ENCODE data around the gene CHURC1. TPM values are rescaled to one million over a fixed set of nuclear protein-coding genes. Genes with fewer than 3 reads are reported as not detected.

The CHURC1 gene
- total RNA-seq, 1 experiment from 2014 or later, result 52.6 TPM

GRCh38 chr14:64952598-64953309 lies 38.5 kb downstream of the CHURC1 start:
- intact Hi-C loops (cut with micrococcal nuclease; ENCODE audit: unreplicated experiment), result no loop called here
- Histone ChIP-seq H3K4me3 (ENCODE audit: low read depth, low read length) (no peak overlapping the region), H3K4me1 (no peaks in the 10 kb centered on the region), H3K9me3 (no peaks in the 10 kb centered on the region), H3K27me3 (replicated peaks; ENCODE audit: control insufficient read depth, insufficient read depth, low read length) (no peaks in the 10 kb centered on the region), H3K36me3 (ENCODE audit: control insufficient read depth, insufficient read depth, low read length) (no peaks in the 10 kb centered on the region)
- ChIA-PET CTCF (interaction anchor here (1.0 kb wide), 1 partner anchor 14 kb away, joined by 3 read pairs; no protein-coding TSS in a partner anchor), POLR2A (no interaction called here)
- DNase-seq, result no peak
- no TSS peak for BruUV-seq (replicated peaks)
- Mint-ChIP-seq H3K4me3 (ENCODE audit: unreplicated experiment) (no peak overlapping the region), H3K4me1 (ENCODE audit: low read depth, unreplicated experiment) (no peaks in the 10 kb centered on the region), H3K36me3 (ENCODE audit: insufficient read depth, unreplicated experiment) (peaks cover 53% of the 10 kb centered on the region), H3K27ac (ENCODE audit: unreplicated experiment) (no peak overlapping the region), H3K27me3 (ENCODE audit: insufficient read depth, unreplicated experiment) (no peaks in the 10 kb centered on the region), H3K9me3 (ENCODE audit: unreplicated experiment) (no peaks in the 10 kb centered on the region)
- TF ChIP-seq CTCF (IDR thresholded peaks at IDR 0.05; ENCODE audit: insufficient read depth in 1 of 2, low read depth in 1 of 2, low read length in 1 of 2, severe bottlenecking in 1 of 2, unreplicated experiment in 1 of 2), result no peak

GRCh38 chr14:64953310-64953654 lies 39.0 kb downstream of the CHURC1 start:
- intact Hi-C loops (cut with micrococcal nuclease; ENCODE audit: unreplicated experiment), result no loop called here
- H3K36me3 ChIP-seq (ENCODE audit: control insufficient read depth, insufficient read depth, low read length), result no peaks in the 10 kb centered on the region
- no peak for TF ChIP-seq CTCF (IDR thresholded peaks at IDR 0.05; ENCODE audit: insufficient read depth in 1 of 2, low read depth in 1 of 2, low read length in 1 of 2, severe bottlenecking in 1 of 2, unreplicated experiment in 1 of 2)
- H3K4me1 ChIP-seq, result no peaks in the 10 kb centered on the region
- Mint-ChIP-seq H3K27me3 (ENCODE audit: insufficient read depth, unreplicated experiment) (no peaks in the 10 kb centered on the region), H3K27ac (ENCODE audit: unreplicated experiment) (no peak overlapping the region), H3K9me3 (ENCODE audit: unreplicated experiment) (no peaks in the 10 kb centered on the region), H3K4me3 (ENCODE audit: unreplicated experiment) (no peak overlapping the region), H3K4me1 (ENCODE audit: low read depth, unreplicated experiment) (no peaks in the 10 kb centered on the region), H3K36me3 (ENCODE audit: insufficient read depth, unreplicated experiment) (peaks cover 48% of the 10 kb centered on the region)
- H3K4me3 ChIP-seq (ENCODE audit: low read depth, low read length), result no peak overlapping the region
- no TSS peak for BruUV-seq (replicated peaks)
- no peak for DNase-seq
- no peaks in the 10 kb centered on the region for H3K27me3 ChIP-seq (replicated peaks; ENCODE audit: control insufficient read depth, insufficient read depth, low read length)
- no peaks in the 10 kb centered on the region for H3K9me3 ChIP-seq
- ChIA-PET CTCF (interaction anchor here (1.0 kb wide), 1 partner anchor 14 kb away, joined by 3 read pairs; no protein-coding TSS in a partner anchor), POLR2A (no interaction called here)

GRCh38 chr14:64953661-64954060 lies 39.4 kb downstream of the CHURC1 start:
- H3K4me3 Mint-ChIP-seq (ENCODE audit: unreplicated experiment), result no peak overlapping the region
- no peak for TF ChIP-seq CTCF (IDR thresholded peaks at IDR 0.05; ENCODE audit: insufficient read depth in 1 of 2, low read depth in 1 of 2, low read length in 1 of 2, severe bottlenecking in 1 of 2, unreplicated experiment in 1 of 2)
- H3K4me1 Mint-ChIP-seq (ENCODE audit: low read depth, unreplicated experiment), result no peaks in the 10 kb centered on the region
- H3K27me3 Mint-ChIP-seq (ENCODE audit: insufficient read depth, unreplicated experiment), result no peaks in the 10 kb centered on the region
- no peaks in the 10 kb centered on the region for H3K4me1 ChIP-seq
- H3K36me3 Mint-ChIP-seq (ENCODE audit: insufficient read depth, unreplicated experiment), result peaks cover 44% of the 10 kb centered on the region
- no peak overlapping the region for H3K27ac Mint-ChIP-seq (ENCODE audit: unreplicated experiment)
- ChIA-PET POLR2A (no interaction called here), CTCF (interaction anchor here (1.0 kb wide), 1 partner anchor 15 kb away, joined by 3 read pairs; no protein-coding TSS in a partner anchor)
- H3K27me3 ChIP-seq (replicated peaks; ENCODE audit: control insufficient read depth, insufficient read depth, low read length), result no peaks in the 10 kb centered on the region
- intact Hi-C loops (cut with micrococcal nuclease; ENCODE audit: unreplicated experiment), result no loop called here
- H3K9me3 ChIP-seq, result no peaks in the 10 kb centered on the region
- no peaks in the 10 kb centered on the region for H3K36me3 ChIP-seq (ENCODE audit: control insufficient read depth, insufficient read depth, low read length)
- H3K9me3 Mint-ChIP-seq (ENCODE audit: unreplicated experiment), result no peaks in the 10 kb centered on the region
- BruUV-seq (replicated peaks), result no TSS peak
- no peak for DNase-seq
- H3K4me3 ChIP-seq (ENCODE audit: low read depth, low read length), result no peak overlapping the region
